HCEC 1CT (cell line): ENCODE results near the gene TTYH1.
"Not testable (repeated sequence)": the region's sequence is repeated elsewhere in the genome, so short reads cannot be mapped to it uniquely, and the experiment has no call there.

Experiments
- DNase-seq: peaks from one replicate; pipeline ENCODE4 v3.0.0-alpha.2; 2017

Gene TTYH1

GRCh38 chr19:54461613-54462012 lies 46.3 kb downstream of the TTYH1 start:
- no peak for DNase-seq

DNA sequence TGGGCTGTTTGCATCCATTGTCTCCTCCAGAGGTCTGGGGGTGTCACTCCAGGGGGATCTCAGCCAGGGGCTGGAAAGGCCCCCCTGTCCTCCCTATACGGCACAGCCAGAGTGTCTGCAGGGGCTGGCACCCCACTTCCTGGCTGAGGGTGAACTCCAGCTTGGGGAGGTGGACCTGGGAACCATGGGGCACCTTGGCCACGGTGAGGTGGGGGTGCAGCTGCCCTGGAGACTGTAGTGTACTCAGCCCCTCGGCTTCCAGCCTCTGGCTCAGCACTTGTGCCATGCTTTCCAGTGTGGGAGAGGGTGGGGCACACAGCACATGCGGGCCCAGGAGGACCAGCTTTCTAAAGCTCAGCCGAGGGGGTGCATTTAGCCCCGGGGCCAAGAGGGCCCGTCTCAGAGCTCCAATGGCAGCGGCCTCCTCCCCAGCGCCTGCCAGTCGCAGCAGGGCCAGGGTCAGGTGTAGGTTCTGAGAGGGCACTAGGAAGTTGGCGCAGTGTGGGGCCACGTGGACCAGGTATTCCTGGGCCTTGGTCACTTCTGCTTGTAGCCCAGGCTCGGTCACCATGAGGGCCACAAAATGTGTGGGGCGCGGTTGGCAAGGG lies 46.9 kb downstream of the TTYH1 start:
- DNase-seq = no peak

GRCh38 chr19:54462655-54463530 lies 47.6 kb downstream of the TTYH1 start:
- DNase-seq = peak; percentile 59

DNA sequence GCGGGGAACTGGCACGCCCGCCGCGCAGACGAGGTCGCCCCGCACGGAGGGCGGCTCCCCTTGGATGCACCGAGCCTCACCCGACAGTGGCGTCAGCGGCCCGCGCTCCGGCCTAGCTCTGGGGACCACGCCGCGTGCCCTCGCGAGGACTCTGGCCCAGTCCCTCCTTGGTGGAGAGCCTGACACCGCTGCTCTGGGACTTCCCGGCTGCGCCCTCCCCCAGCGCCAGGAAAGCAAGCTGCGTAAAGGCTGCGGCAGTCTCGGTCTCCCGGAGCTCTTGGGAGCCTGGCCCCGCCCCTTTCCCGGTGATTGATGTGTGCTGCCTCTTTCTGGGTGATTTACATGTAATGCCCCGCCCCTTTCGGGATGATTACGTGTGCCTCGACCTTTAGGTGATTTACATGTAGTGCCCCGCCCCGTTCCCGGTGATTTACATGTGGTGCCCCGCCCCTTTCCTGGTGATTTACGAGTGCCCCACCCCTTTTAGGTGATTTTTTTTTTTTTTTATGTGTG lies 48.3 kb downstream of the TTYH1 start, which contains the start of gene LENG9:
Gene LENG9 (minus strand): TSS at position 248 of the 513 bp plus-strand sequence. CDS start 252 bp downstream, outside the sequence.
- peak; percentile 98 for DNase-seq

DNA sequence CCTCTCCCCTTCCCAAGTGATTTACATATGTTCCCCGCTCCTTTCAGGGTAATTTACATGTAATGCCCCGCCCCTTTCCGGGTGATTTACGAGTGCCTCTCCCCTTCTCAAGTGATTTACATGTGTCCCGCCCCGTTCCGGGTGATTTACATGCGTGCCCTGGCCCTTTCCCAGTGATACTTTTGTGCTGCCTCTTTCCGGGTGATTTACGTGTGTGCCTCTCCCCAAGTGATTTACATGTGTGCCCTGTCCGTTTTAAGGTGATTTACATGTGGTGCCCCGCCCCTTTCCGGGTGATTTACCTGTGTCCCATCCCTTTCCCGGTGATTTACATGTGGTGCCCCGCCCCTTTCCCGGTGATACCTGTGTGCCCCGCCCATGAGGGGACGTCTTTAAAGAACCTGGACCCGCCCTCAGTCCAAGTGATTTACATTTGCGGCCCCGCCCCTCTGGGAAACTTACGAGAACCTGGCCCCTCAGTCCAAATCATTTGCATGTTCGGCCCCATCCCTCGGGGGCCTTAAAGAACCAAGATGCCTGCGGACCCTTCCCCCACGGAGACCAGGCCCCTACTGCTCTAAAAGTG lies 48.9 kb downstream of the TTYH1 start:
- DNase-seq = peak; percentile 76

DNA sequence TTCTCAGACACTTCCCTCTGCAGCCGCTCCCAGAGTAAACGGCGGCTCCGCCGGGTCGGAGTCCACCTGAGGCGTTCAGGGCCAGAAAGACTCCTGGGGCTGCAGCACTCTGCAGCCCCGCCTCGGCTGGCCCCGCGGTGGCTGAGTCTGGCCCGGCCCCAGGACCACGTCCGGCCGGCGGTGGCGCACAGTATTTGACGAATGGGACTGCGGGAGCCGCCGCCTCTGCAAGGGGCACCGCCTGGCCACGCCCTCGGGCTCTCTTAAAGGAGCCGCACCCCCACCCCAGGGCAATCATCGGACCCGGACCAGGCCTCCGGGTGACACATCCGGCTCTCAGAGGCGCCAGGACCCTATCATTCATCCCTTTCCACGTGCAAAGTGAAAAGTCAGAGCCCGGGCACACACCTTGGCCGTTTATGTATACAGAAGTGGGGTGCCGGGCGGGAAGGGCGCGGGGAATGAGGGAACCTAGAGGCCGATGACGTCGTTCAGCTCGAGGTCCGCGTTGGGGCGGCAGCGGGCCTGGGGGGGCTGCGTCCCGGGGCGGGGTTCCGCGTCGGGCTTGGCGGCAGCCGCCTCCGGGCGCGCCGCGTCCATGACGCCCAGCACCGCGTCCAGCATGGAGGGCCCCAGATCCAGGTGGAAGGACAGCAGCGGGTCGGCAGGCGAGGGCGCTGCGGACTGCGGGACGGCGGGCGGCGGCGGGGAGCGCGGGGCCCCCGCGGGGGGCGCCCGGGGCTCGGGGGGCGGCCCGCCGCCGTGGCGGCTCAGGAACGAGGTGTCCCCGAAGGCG lies 49.6 kb downstream of the TTYH1 start:
- peak; percentile 89 for DNase-seq

GRCh38 chr19:54465426-54466109 lies 50.3 kb downstream of the TTYH1 start:
- no peak for DNase-seq

DNA sequence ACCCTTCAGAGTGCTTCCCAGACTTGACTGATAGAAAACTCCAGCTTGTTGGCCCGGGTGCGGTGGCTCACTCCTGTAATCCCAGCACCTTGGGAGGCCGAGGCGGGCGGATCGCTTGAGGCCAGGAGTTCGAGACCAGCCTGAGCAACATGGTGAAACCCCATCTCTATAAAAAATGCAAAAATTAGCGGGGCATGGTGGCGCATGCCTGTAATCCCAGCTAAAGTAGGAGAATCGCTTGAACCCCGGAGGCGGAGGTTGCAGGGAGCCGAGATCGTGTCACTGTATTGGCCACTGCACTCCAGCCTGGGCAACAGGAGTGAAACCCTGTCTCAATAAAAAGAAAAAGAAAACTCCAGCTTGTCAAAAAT lies 50.8 kb downstream of the TTYH1 start:
- DNase-seq = not testable (repeated sequence)

DNA sequence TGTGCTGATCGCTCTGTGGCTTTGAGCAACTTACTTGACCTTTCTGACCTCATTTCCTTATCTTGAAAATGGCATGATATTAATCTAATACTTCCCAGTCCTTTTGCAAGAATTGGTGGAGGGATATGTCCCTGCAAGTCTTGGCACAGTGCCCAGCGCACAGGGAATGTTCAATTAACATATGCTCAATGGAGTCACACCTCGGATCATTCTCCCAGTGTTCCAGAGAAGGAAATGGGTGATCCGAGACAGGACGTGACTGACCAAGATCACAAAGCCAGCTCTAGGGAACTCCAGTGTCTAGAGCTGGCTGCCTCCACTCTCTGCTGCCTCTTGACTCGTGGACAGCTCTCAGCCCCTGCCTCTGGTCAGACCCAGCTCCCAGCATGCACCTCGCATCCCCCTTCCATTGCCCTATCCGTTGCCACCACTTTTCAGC lies 54.3 kb downstream of the TTYH1 start:
- DNase-seq = no peak

DNA sequence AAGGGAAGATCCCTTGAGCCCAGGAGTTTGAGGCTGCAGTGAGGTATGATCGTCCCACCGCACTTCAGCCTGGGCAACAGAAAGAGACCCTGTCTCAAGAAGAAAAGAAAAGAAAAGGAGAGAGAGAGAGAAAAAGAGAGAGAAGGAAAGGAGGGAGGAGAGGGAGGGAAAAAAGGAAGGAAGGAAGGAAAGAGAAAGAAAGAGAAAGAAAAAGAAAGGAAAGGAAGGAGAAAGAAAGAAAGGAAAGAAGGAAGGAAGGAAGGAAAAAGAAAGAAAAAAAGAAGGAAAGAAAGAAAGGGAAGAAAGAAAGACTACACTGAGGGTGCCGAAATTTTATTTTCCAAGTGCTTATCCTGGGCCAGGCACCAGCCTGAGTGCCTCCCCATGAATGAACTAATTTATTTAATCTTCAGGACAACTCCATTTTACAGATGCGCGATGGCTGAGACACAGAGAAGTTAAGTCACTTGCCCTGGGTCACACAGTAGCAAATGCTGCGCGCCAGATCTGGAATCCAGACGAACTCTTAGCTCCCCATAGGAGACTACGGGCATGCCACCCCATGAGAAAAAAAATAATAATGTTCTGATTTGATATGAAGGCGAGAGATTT lies 55.1 kb downstream of the TTYH1 start:
- DNase-seq = no peak

DNA sequence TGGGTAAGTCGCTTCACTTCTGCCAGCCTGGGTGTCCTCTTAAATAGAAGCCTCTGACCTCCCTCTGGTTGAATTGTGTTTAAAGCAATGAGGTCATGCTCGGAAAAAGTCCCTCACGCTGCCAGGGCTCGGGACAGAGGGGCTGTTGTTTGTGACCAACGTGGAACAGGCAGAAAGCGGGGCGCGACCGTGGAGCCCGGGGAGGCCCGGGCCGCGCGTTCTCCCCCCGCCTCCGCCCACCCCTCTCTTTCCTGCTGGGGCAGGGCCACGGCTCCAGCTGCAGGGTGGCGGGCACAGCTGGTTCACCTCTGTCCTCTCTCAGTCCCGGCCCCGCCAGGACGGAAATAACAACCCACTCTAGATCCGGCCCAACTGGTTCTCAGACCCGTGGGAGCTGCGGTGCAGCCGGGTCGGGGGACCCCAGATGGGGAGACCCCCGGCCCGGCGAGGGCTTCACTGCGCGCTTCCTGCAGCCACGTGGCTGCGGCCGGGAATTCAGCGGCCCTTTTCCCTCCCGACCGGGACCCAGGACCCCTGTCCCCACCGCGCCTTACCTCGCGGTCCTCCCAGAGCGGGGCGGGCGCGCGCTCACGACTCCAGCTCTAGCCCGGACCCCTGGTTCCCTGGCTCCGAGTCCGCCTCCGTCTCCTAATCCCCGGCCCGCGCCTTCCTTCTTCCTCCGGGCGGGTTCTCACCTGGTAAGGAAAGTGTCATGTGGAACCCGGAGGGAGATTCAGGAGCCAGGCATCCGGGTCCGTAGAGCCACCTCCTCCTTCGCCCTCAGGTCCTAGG lies 55.9 kb downstream of the TTYH1 start:
- DNase-seq = no peak

DNA sequence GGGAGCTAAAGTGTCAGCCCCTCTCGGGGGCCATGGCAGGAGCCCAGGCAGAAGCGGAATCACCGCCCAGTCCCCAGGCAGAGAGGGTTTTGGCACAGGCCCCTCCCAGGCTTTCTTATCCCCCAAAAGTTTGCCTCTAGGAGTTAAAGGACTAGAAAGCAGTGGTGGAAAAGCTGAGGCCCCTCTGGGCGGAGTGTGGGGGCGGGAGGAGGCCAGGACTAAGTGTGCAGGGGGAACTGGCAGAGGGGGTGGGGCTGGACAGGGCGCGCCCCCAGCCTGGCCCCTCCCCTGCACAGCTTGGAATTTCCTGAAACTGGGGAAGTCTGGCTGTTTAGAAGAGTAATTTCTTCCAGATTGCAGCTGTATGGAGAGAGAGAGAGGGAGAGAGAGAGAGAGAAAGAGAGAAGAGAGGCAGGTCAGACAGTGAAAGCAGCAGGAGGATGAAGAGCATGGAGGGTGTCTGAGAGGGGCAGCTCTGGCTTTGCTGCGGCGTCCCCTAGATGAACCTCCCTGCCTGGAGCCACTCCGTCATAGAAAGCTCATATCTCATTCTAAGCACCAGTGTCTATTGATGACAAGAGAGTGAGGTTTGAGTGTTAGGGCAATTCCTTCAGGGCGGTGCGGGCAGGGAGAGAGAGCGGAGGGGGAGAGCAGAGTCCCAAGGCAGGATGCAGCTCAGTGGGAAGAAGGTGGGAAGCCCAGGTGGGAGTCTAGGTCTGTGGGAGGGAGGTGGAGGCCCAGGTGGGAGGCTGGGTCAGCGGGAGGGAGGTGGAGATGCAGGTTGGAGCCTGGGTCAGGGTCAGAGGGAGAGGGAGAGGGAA lies 58.0 kb downstream of the TTYH1 start, which contains the start of gene CDC42EP5:
Gene CDC42EP5 (minus strand): TSS at position 226 of the 821 bp plus-strand sequence. CDS start 7,749 bp downstream, outside the sequence.
- DNase-seq = peak; percentile 63

DNA sequence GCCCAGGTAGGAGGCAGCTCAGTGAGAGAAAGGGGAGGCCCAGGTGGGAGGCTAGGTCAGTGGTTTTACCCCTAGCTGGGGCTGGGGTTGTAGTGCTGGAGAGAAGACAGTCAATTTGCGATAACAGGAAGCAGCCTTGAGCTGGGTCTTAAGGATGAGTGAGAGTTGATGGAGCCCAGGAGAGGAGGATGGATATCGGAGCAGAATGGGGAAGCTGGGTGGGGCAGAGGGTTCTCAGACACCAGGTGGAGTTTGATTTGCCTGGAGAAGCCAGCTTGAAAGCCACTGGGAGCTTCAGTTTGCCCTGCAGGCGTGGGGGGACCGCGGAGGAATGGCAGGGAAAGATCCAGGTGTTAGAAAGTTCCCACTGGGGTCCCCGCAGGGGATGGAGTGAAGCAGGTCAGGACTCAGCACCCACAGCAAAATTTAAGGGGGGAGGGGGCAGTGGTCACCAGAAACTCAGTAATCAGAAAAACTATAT lies 58.7 kb downstream of the TTYH1 start:
- no peak for DNase-seq

DNA sequence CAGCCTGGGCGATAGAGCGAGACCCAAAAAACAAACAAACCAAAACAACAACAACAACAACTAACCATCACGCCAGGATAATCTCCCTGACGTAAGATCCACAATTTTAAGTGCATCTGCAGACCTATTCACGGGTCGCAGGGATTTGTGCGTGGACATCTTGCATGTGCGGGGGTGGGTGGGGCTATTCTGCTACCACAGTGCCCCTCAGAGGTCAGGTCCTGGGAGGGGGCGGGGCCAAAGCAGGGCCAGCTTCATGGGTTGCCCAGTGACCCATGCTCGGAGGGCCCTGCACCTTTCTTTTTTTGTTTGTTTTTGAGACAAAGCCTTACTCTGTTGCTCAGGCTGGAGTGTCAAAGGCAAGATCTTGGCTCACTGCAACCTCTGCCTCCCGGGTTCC lies 60.4 kb downstream of the TTYH1 start:
- DNase-seq = no peak

GRCh38 chr19:54477650-54478049 lies 62.4 kb downstream of the TTYH1 start:
- DNase-seq = no peak

GRCh38 chr19:54478677-54479266 lies 63.5 kb downstream of the TTYH1 start:
- peak; percentile 23 for DNase-seq

DNA sequence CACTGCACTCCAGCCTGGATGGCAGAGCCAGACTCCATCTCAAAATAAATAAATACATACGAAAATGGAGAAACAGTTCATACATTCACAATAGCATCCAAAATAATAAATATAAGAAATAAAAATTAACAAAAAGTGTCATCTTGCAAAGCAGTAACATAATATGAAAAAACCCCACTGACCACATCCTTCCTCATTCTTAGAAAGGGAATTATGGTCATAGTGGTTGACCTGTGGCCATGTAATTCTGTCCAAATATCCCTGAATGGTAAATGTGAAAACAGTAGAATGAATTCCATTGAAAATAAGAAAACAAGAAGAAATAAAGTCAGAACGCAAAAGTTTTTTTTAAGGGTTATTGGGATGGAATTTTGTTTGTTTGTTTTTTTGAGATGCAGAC lies 64.8 kb downstream of the TTYH1 start:
- DNase-seq = no peak

DNA sequence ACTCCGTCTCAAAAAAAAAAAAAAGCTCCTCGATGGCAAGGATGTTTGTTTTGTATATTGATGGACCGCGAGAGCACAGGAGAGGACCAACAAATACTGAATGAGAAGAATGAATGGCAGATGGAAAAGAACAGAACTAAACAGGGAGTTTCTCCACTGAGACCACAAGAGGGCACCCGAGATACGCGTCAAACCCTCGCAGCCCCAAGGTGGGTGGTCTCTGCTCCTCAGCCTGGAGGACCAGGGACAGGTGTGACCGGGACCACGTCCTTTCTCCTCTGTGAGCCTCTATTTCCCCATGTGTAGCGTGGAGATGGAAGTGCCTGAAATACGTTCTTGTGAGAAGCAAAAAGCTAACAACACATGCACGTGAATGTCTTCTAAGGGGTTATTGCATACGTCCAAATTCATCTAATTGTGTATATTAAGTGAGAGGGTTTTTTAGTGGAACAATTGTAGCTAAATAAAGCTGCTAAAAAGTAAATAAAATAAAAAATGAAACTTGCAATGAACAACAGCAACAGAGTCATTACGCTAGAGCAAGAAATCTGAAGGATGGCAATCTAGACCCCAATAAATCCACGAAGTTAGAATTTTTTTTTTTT lies 66.2 kb downstream of the TTYH1 start:
- DNase-seq = peak; percentile 42

DNA sequence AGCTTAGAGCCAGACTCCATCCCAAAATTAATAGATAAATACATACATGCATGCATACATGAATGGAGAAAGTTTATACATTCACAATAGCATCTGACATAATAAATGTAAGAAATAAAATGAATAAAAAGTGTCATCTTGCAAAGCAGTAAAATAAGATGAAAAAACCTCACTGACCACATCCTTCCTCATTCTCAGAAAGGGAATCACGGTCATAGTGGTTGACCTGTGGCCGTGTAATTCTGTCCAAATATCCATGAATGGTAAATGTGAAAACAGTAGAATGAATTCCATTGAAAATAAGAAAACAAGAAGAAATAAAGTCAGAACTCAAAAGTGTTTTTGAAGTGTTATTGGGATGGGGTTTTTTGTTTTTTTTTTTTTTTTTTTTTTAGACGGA lies 67.6 kb downstream of the TTYH1 start:
- DNase-seq = no peak
